Ramos (cell line): ENCODE data around the gene NXPE3.

ENCODE experiments used
- in situ Hi-C: fragments of 300-500 bp; cut with MboI; formaldehyde crosslinking; loops from one replicate; pipeline ENCODE4 v1.14.3; 2022; ENCODE audit warnings: low sequenced_read_pairs; ENCODE audit not compliant: unreplicated experiment

NXPE3 gene

GRCh38 chr3:101825904-101826445, 47.0 kb downstream of the NXPE3 start:
- in situ Hi-C loops, result no loop called here

GRCh38 chr3:101827211-101828174, 48.5 kb downstream of the NXPE3 start:
- in situ Hi-C loops, result no loop called here

- in situ Hi-C loops, result no loop called here
Observed at GRCh38 chr3:101828276-101828675, 49.3 kb downstream of the NXPE3 start.

- in situ Hi-C loops, result no loop called here
Observed at GRCh38 chr3:101828691-101829436, 49.9 kb downstream of the NXPE3 start.

DNA sequence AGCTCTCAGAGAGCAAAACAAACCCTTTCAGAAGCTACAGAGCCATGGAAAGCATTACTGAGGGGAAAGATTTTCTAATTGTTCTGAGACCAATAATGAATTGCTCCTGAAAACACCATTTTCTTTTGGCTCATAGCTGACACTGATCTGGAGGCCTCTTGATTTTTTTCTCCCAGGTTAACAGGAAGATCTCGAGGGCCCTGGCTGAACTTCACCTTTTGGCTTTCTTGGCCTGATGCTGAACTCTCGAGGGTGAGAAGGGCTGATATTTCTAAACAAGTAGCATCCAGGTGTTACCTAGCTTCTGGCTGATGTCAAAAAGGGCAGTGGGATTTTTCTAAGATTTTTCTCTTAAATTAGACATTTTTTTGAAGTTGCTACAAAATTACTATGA, 50.4 kb downstream of the NXPE3 start:
- in situ Hi-C loops, result no loop called here

DNA sequence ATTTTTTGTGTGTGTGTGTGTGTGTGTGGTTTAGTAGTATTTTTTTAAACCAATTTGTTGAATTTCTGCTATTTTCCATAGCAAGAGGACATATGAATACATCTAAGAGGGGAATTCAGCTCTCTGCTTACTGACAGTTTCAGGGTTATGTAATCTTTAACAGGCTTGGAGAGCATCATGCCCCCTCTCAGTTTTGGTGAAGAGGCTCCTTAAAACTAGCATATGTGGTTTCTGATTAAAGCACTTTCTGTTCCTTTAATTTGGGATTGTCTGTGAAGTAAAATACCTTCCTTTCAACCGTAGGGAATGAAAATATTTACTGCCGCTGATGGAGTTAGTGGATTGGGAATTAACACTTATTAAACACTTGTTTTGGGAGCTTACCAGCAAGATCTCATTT, 50.9 kb downstream of the NXPE3 start:
- in situ Hi-C loops, result no loop called here

- in situ Hi-C loops, result no loop called here
Observed at GRCh38 chr3:101833446-101833974, 54.5 kb downstream of the NXPE3 start.

DNA sequence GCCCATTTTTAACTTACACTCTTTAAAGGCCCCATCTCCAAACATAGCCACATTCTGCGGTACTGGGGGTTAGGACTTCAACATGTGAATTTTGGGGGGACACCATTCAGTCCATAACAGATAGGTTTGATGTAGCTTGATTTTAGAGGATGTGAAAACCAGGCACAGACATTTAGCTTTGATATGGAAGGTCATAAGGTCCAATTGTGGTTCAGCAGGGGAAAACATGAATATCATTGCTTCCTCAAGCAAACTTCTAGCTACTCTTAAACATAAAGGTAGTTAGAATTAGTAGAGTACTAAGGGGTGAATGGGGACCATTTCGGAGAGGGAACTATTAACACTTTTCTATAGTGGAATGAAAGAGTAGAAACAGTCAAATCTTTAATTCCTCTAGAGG, 56.7 kb downstream of the NXPE3 start:
- in situ Hi-C loops, result no loop called here

DNA sequence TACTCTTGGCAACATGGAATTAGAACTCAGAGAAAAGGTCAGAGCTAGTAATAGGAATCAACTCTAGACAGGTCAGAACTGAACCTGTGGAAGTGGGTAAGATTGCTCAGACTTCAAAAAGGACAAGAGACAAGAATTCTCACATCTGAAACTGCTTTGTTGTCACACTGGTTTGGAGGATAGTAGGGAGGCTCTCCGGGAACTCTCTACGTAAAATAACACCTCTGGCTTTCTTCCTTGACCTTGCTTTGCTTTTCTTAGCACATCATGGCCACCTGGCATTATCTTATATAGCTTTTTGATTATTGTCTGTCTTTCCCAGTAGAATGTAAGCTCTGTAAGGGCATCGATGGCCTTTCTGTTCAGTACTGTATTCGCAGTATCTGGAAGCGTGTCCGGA, 57.1 kb downstream of the NXPE3 start:
- in situ Hi-C loops, result no loop called here

DNA sequence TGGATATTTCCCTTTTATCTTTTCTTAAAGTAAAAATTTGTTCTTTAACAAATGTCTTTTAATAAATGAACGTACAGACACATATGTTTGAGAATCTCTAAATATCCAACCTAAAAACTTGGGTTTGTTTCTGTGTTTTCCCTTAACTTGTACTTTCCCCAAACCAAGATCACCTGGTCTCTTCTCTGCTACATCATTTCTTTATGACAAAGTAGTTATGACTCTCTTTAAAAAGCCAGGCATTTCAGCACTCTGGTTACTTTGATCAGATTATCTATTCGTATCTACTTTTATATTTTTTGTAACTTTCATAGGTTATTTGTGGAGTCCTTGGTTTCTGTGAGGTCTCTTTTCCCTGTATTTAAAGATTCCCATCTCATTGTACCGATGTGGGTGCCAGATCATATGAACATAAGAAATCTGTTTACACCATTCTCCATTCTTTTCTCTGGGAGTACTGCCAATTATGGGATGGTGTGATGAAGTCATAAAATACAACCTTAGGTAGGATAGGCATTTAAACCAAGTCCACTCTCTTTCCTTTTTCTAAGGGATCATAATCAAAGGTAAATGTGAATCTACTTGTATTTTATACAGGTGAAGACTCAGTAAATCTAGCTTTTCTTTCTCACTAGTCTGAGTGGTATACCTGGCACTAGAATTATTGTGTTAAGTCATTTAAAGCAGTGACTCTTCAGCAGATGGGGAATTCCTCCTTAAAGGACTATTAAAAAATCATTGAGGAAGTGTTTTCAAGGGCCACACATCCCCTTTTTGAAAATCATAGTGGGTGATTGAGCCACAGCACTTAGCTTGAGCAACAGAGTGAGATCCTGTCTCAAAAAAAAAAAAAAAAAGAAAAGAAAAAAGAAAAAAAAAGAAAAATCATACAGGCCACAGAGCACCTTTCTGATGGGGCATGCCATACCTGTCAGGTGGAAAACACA, 57.9 kb downstream of the NXPE3 start:
- in situ Hi-C loops, result no loop called here

DNA sequence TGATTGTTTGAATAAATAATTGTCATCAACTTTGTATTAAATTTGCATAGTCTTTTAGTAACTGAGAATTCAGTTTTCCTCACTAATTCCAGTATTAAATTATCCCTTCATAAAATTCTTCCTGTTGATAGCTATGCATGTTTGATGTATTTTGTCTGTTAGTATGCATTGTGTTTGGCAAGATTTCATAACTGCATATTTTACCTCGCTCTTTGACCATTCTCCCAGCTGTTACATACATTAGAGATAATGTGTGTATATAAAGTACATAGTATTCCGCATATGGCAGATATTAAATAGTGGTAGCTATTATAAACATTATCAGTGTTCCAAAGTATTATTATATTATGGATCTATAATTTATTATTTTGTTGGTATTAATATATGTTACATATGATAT, 59.7 kb downstream of the NXPE3 start:
- in situ Hi-C loops, result no loop called here

DNA sequence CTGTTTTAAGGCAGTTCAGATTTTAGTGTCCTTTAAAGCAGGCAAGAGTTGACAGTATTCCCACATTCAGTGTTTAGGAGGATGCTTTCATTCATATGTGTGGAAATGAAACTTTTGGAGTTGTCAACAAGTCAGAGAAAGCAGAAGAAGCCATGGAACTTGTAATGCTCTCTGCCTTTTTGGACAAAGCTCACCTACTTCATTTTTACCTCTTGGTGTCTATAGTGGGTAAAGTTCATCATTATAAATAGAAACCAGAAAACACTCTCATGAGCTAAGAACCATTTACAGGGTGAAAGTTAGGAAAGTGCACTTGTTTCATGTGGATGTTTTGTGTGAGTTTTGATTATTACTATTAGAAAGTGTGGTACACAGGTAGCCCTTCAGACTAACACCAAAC, 61.1 kb downstream of the NXPE3 start:
- in situ Hi-C loops, result no loop called here

DNA sequence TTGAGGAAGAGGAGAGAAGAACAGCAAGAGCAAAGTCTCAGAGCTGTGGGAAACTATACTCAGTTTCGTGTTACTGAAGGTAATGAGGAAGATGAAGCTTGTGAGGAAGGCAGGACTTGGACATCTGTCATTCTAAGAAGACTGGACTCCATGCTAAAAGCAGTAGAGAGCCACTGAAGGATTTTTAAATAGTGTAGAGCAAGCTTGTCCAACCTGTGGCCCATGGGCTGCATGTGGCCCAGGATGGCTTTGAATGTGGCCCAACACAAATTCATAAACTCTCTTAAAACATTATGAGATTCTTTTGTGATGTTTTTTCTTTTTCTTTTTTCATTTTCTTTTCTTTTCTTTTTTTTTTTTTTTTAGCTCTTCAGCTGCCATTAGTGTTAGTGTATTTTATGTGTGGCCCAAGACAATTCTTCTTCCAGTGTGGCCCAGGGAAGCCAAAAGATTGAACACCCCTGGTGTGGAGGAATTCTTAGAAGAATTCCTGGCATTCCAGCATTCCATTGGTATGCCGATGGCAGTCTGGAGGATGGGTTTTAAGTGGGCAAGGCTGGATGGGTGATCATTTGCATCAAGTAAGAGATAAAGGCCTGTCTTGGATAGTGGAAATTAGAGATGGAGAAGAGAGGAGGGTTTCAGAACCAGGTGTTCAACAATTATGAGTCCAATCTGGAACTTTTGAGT, 63.4 kb downstream of the NXPE3 start:
- in situ Hi-C loops, result no loop called here

GRCh38 chr3:101842935-101843330, 63.9 kb downstream of the NXPE3 start:
- in situ Hi-C loops, result no loop called here

DNA sequence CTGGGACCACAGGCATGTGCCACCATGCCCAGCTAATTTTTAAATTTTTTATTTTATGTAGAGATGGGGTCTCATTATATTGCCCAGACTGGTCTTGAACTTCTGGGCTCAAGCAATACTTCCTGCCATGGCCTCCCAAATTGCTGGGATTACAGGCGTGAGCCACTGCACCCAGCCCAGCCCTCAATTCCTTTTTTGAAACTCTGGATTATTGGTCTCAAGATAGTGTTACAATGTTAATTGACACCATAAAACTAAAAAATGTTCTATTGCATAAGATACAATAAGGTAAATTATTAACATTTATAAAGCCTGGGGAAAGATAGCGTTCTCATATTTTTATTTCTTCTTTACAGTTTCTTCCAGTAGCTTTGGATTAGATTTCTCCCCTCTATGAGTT, 66.4 kb downstream of the NXPE3 start:
- in situ Hi-C loops, result no loop called here

DNA sequence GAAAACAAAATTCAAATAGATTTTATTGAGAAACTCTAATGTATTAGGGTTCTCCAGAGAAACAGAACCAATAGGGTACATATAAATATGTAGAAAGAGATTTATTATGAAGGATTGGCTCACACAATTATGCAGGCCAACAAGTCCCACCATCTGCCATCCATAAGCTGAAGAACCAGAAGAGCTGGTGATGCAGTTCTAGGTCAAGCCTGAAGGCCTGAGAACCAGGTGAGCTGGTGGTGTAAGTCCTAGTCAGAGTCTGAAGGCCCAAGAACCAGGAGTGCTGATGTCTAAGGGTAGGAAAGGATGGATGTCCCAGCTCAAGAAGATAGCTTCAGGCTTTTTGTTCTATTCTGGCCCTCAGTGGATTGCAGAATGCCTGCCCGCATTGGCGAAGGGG, 67.7 kb downstream of the NXPE3 start:
- in situ Hi-C loops, result no loop called here

GRCh38 chr3:101847328-101847727, 68.3 kb downstream of the NXPE3 start:
- in situ Hi-C loops, result no loop called here

- in situ Hi-C loops, result no loop called here
Observed at GRCh38 chr3:101848326-101848725, 69.3 kb downstream of the NXPE3 start.
